ENCODE results near the gene NATD1. TPM values are rescaled to one million over a fixed set of nuclear protein-coding genes. Genes with fewer than 3 reads are reported as not detected.
A peak's percentile ranks its signal among the peaks of the same experiment; 100 is the strongest.

Gene NATD1
- total and polyA plus RNA-seq, 2 of the 8 experiments (the other 6 are each of a cell fraction or from before 2014, with no cell fraction given), result 5.4 to 8.4 TPM

- TF ChIP-seq SIN3A (conservative IDR thresholded peaks at IDR 0.05 in 1 of 2, IDR thresholded peaks at IDR 0.05 in 1 of 2; ENCODE audit: low read depth in 1 of 2, low read length in 2 of 2), result peak; percentile 39 to 44; a peak in 1 of 4 replicates
- TF ChIP-seq RFX5 (IDR thresholded peaks at IDR 0.05; ENCODE audit: borderline replicate concordance, low read depth, low read length), result no peak
- Histone ChIP-seq H4K91ac (replicated peaks; ENCODE audit: insufficient read length, low read length) (peak overlapping the region; percentile 35), H3K23me2 (ENCODE audit: low read depth, low read length) (peaks cover 8% of the 10 kb centered on the region), H3K9ac (replicated peaks in 1 of 4; ENCODE audit: extremely low read depth in 1 of 4, low read depth in 3 of 4, low read length in 3 of 4) (peak overlapping the region in 3 of 4 experiments; percentile 46 to 94 (median 93); a peak in 6 of 7 replicates), H2BK5ac (ENCODE audit: low read depth, low read length) (peak overlapping the region; percentile 96), H3K4me2 (ENCODE audit: insufficient read depth in 1 of 2, low read depth in 2 of 2, low read length in 2 of 2) (peak overlapping the region; percentile 89 to 94), H3K18ac (ENCODE audit: extremely low read depth, low read length) (peak overlapping the region; percentile 66), H3K79me2 (ENCODE audit: control insufficient read depth in 1 of 2, insufficient read depth in 2 of 2, low read length in 2 of 2) (peaks cover 34 to 39% of the 10 kb centered on the region in 2 experiments), H3K56ac (replicated peaks; ENCODE audit: insufficient read length, low read depth, low read length) (peak overlapping the region; percentile 9), H3K4me3 (ENCODE audit: extremely low read depth in 1 of 4, insufficient read depth in 2 of 4, low read depth in 3 of 4, low read length in 4 of 4) (peak overlapping the region; percentile 85 to 97 (median 92)), H4K8ac (ENCODE audit: extremely low read depth, insufficient read depth, low read length) (0 out of 2 replicates have a peak overlapping the region, but pooled peaks have one; percentile 99), H3K4me1 (replicated peaks in 1 of 4; ENCODE audit: control insufficient read depth in 3 of 4, insufficient read depth in 4 of 4, low read length in 3 of 4) (peaks cover 0 to 14% (median 5%) of the 10 kb centered on the region in 4 experiments; a peak in 4 of 7 replicates), H2BK12ac (ENCODE audit: low read depth, low read length) (0 out of 2 replicates have a peak overlapping the region, but pooled peaks have one; percentile 6), H2AK5ac (ENCODE audit: low read depth, low read length) (no peak overlapping the region), H3K27me3 (replicated peaks in 1 of 4; ENCODE audit: control insufficient read depth in 3 of 4, extremely low read depth in 1 of 4, insufficient read depth in 3 of 4, low read length in 3 of 4) (no peaks in the 10 kb centered on the region), H3K36me3 (ENCODE audit: control insufficient read depth in 2 of 4, insufficient read depth in 4 of 4, low read length in 3 of 4) (peaks cover 0 to 14% (median 2%) of the 10 kb centered on the region in 4 experiments; a peak in 3 of 8 replicates), H3K4ac (replicated peaks; ENCODE audit: insufficient read length, low read depth, low read length) (no peak overlapping the region), H3K23ac (ENCODE audit: insufficient read length) (no peak overlapping the region), H3K79me1 (ENCODE audit: low read depth, low read length) (peaks cover 16% of the 10 kb centered on the region), H2BK20ac (ENCODE audit: low read length) (no peak overlapping the region), H2BK15ac (ENCODE audit: low read length) (peak overlapping the region; percentile 76; the same call in 1 of the 2 replicates), H3K9me3 (ENCODE audit: insufficient read depth in 2 of 2, low read depth in 1 of 2, low read length in 1 of 2) (no peaks in the 10 kb centered on the region), H2AFZ (ENCODE audit: low read length) (peak overlapping the region; percentile 1; the same call in 1 of the 2 replicates), H3K14ac (ENCODE audit: insufficient read length) (no peak overlapping the region), H4K20me1 (replicated peaks in 1 of 2; ENCODE audit: control insufficient read depth in 1 of 2, insufficient read depth in 2 of 2, low read length in 2 of 2) (peaks cover 22 to 25% of the 10 kb centered on the region in 2 experiments), H3K27ac (ENCODE audit: low read depth, low read length) (0 out of 2 replicates have a peak overlapping the region, but pooled peaks have one; percentile 97), H2BK120ac (replicated peaks; ENCODE audit: low read depth, low read length) (no peak overlapping the region), H4K5ac (ENCODE audit: insufficient read length, low read depth, low read length) (peak overlapping the region; percentile 32)
- ChIA-PET CTCF (ENCODE audit: partially characterized antibody) (interaction anchor here (0.6 kb wide), 1 partner anchor 183 kb away, joined by 3 read pairs; no protein-coding TSS in a partner anchor), POLR2A (ENCODE audit: partially characterized antibody) (interaction anchor here (0.6 to 2.3 kb wide), 17 partner anchors 9 to 264 kb away, joined by 3 to 8 read pairs (median 3); partner anchors contain the start of gene USP22)
- FAIRE-seq (no peak), DNase-seq (ENCODE audit: low read depth in 1 of 2, low spot score in 2 of 2) (peak in 1 of 2 experiments; percentile 63)
- WGBS, 2 experiments (ENCODE audit: extremely low coverage in 1 of 2, insufficient coverage in 1 of 2, insufficient read length in 1 of 2, insufficient replicate concordance in 2 of 2, low coverage in 1 of 2, low lambda C conversion rate in 2 of 2, missing lambda C conversion rate in 1 of 2), result 7% methylated on average over 23 of the region's 23 CpGs; no CpG with 5 or more reads in 1 of the 2 experiments
Measured at GRCh38 chr17:21214777-21215541, 38.3 kb downstream of the NATD1 start.
